Activated naive CD4-positive, alpha-beta T cell treated with anti-CD3 and anti-CD28 coated beads, Interleukin-2, amount 10 ng/mL, durations not matched to agents 7 days and 5 days (primary cell): ENCODE measurements around the gene KRABD2.
"Not testable (repeated sequence)": the region's sequence is repeated elsewhere in the genome, so short reads cannot be mapped to it uniquely, and the experiment has no call there.

ENCODE experiments used
- CTCF ChIA-PET: fragments of 350-600 bp; sonication (Branson Sonifier 250); formaldehyde crosslinking; loops from one replicate; lab custom pipeline; 2021; ENCODE audit warnings: antibody characterized with exemption; lab: Charles Lee
- DNase-seq: peaks from one replicate; pipeline ENCODE4 v3.0.0-alpha.2; 2020
- H3K27ac Mint-ChIP-seq: one replicate; pipeline ENCODE4 v1.8.0; 2021; ENCODE audit warnings: mild to moderate bottlenecking, moderate library complexity, mixed read lengths
- H3K27me3 Mint-ChIP-seq: one replicate; pipeline ENCODE4 v1.8.0; 2021; ENCODE audit warnings: mild to moderate bottlenecking, mixed read lengths
- H3K36me3 Mint-ChIP-seq: one replicate; pipeline ENCODE4 v1.8.0; 2021; ENCODE audit warnings: mixed read lengths
- H3K4me1 Mint-ChIP-seq: one replicate; pipeline ENCODE4 v1.8.0; 2021; ENCODE audit warnings: mixed read lengths
- H3K4me3 Mint-ChIP-seq: one replicate; pipeline ENCODE4 v1.8.0; 2021; ENCODE audit warnings: mild to moderate bottlenecking, moderate library complexity, mixed read lengths
- H3K9me3 Mint-ChIP-seq: one replicate; pipeline ENCODE4 v1.8.0; 2021; ENCODE audit warnings: mixed read lengths

The KRABD2 gene

DNA sequence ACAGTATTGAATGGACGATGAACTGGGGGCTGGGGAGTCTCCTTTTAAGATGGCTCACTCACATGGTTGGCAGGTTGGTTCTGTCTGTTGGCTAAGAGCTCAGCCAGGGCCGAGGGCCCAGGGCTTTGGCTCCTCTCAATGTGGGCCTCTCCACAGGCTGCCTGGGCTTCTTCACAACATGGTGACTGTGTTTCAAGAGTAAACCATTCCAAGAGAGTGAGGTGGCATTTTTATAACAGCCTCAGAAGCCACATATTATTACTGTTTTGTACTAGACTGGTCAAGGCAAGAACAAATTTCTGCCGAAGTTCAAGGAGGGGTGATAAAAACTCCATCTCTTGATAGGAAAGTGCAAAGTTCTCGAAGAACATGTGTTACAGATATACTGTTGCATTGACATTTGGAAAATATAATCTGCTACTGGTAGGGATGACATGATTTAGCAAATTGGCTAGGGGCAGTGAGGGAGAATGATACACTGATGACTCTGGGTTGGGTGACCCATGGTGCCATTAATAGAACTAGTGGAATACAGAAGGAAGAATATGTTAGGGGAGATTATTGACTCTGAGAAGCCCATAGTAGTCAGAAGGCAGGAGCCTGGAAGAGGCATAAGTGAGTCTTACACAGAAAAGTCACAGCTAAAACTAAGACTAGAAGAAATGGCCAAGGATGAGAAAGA, 13.7 kb downstream of the KRABD2 start:
- peaks cover 6% of the 10 kb centered on the region for H3K4me1 Mint-ChIP-seq
- H3K27me3 Mint-ChIP-seq = no peaks in the 10 kb centered on the region
- no peak for DNase-seq
- H3K36me3 Mint-ChIP-seq = no peaks in the 10 kb centered on the region
- CTCF ChIA-PET = no interaction called here
- H3K4me3 Mint-ChIP-seq = no peak overlapping the region
- no peaks in the 10 kb centered on the region for H3K9me3 Mint-ChIP-seq
- no peak overlapping the region for H3K27ac Mint-ChIP-seq

DNA sequence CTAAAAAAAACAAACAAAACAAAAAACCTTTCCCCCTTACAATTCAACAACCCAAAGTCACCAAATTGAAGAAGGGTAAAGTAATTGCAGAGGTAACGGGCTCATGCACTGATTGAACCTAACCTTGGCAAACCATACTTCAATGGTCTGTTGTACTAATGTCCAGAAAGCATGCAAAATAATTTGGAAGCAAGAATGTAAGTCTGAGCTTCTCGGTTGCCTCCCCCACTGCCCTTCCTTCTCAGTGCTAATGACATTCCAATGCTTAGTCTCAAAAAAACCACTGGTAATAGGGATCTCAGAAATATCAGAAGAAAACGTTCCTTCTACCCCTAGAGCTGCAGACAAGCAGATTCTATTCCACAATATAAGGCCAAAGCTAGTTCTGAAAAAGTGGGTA, 15.8 kb downstream of the KRABD2 start:
- peaks cover 6% of the 10 kb centered on the region for H3K4me1 Mint-ChIP-seq
- H3K4me3 Mint-ChIP-seq = no peak overlapping the region
- no peaks in the 10 kb centered on the region for H3K36me3 Mint-ChIP-seq
- no peaks in the 10 kb centered on the region for H3K9me3 Mint-ChIP-seq
- H3K27me3 Mint-ChIP-seq = no peaks in the 10 kb centered on the region
- no peak overlapping the region for H3K27ac Mint-ChIP-seq
- DNase-seq = no peak
- CTCF ChIA-PET = interaction anchor here (0.9 to 1.1 kb wide), 2 partner anchors 31 to 301 kb away, joined by 3 read pairs; no protein-coding TSS in a partner anchor

DNA sequence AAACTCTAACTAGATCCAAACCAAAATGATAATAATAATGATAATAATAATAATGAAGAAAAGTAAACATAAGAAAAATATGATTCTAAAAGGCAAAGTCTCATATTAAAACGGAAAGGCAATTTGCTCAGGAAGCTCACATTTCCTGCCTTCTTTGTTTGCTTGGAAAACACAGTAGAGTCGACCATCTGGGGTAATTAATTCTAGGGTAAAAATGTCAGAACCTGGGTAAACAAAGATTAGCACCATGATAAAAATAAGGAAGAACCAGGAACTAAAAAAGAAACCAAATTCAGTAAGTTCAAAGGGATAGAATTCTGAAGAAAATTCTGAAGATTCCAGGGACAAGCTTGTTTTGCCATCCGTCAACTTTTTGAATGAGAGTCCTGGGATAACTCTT, 16.2 kb downstream of the KRABD2 start:
- H3K9me3 Mint-ChIP-seq = no peaks in the 10 kb centered on the region
- H3K27me3 Mint-ChIP-seq = no peaks in the 10 kb centered on the region
- H3K4me1 Mint-ChIP-seq = peaks cover 6% of the 10 kb centered on the region
- no peak overlapping the region for H3K4me3 Mint-ChIP-seq
- no peak for DNase-seq
- H3K27ac Mint-ChIP-seq = no peak overlapping the region
- H3K36me3 Mint-ChIP-seq = no peaks in the 10 kb centered on the region
- CTCF ChIA-PET = interaction anchor here (0.9 kb wide), 1 partner anchor 30 kb away, joined by 3 read pairs; no protein-coding TSS in a partner anchor

DNA sequence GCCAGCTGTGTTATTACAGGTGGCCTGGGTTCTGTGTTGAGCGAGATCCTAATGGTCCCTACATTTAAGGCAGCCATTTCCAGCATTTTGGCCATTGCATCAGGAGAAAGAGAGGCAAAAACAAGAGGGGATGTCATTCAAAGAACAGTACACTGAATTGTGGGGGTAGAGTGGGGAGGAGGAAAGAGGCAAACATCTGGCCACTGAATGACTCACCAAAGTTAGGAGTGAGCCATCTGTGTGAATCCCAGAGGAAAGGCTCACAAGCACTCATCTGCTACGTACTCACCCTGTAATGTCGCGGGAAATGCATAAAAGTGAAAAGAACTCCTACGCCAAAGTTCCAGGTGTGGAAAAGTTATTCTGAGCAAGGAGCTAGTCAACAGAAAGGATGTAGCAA, 16.7 kb downstream of the KRABD2 start:
- no peak overlapping the region for H3K4me3 Mint-ChIP-seq
- H3K36me3 Mint-ChIP-seq = no peaks in the 10 kb centered on the region
- CTCF ChIA-PET = no interaction called here
- H3K9me3 Mint-ChIP-seq = no peaks in the 10 kb centered on the region
- H3K27ac Mint-ChIP-seq = peak overlapping the region; percentile 3
- H3K4me1 Mint-ChIP-seq = peaks cover 6% of the 10 kb centered on the region
- no peaks in the 10 kb centered on the region for H3K27me3 Mint-ChIP-seq
- no peak for DNase-seq

DNA sequence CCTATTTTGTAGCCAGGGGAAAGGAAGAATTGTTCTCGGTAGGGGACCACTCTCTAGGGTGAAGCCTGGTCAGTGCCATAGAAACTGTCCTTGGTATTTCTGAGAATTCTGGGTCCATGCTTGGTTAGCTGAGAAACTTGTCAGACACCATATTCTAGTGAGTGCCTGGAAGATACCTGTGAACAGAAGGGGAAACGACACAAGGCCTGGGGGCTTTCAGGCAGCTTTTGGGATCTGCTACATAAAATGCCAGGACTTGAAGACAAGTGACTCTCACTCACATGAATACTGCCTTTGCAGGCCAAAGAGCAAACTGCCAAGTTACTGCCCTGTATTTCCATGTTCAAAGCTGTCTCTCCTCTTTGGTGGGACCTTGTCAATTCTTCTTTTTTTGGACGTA, 18.6 kb downstream of the KRABD2 start:
- DNase-seq = no peak
- Mint-ChIP-seq H3K4me3 (no peak overlapping the region), H3K27ac (no peak overlapping the region), H3K4me1 (peaks cover 6% of the 10 kb centered on the region), H3K36me3 (no peaks in the 10 kb centered on the region), H3K27me3 (no peaks in the 10 kb centered on the region), H3K9me3 (no peaks in the 10 kb centered on the region)
- CTCF ChIA-PET = no interaction called here

DNA sequence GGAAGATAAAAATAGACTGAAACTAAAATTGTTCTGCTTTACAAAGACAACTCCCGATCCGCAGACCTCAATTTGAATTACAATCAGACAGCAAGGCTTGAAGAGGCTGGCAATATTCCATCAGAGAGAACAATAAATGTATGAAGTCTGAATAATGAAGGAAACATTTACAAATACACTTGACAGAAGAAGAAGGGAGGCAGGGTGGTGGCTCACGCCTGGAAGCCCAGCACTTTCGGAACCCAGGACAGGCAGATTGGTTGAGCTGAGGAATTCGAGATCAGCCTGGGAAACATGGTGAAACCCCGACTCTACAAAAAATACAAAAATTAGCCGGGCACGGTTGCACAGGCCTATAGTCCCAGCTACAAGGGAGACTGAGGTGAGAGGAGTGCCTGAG, 22.3 kb downstream of the KRABD2 start:
- H3K27me3 Mint-ChIP-seq = peaks cover 4% of the 10 kb centered on the region
- CTCF ChIA-PET = no interaction called here
- no peak overlapping the region for H3K4me3 Mint-ChIP-seq
- no peak overlapping the region for H3K27ac Mint-ChIP-seq
- H3K4me1 Mint-ChIP-seq = no peaks in the 10 kb centered on the region
- H3K9me3 Mint-ChIP-seq = no peaks in the 10 kb centered on the region
- no peaks in the 10 kb centered on the region for H3K36me3 Mint-ChIP-seq
- no peak for DNase-seq

DNA sequence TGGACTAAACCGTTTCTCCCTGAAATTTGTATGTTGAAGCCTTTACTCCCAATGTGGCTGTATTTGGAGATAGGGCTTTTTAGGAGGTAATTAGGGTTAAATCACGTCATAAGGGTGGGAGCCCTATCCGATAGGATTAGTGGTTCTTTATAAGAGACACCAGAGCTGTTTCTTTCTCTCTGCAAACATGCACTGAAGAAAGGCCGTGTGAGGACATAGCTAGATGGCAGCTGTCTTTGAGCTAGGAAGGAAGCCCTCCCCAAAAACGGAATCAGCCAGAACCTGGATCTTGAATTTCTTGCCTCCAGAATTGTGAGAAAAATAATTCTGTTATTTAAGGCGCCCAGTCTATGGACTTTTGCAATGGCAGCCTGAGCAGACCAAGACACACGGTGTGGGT, 22.8 kb downstream of the KRABD2 start:
- H3K27me3 Mint-ChIP-seq = peaks cover 4% of the 10 kb centered on the region
- CTCF ChIA-PET = no interaction called here
- no peaks in the 10 kb centered on the region for H3K36me3 Mint-ChIP-seq
- no peaks in the 10 kb centered on the region for H3K4me1 Mint-ChIP-seq
- H3K4me3 Mint-ChIP-seq = no peak overlapping the region
- no peak for DNase-seq
- H3K27ac Mint-ChIP-seq = no peak overlapping the region
- no peaks in the 10 kb centered on the region for H3K9me3 Mint-ChIP-seq

DNA sequence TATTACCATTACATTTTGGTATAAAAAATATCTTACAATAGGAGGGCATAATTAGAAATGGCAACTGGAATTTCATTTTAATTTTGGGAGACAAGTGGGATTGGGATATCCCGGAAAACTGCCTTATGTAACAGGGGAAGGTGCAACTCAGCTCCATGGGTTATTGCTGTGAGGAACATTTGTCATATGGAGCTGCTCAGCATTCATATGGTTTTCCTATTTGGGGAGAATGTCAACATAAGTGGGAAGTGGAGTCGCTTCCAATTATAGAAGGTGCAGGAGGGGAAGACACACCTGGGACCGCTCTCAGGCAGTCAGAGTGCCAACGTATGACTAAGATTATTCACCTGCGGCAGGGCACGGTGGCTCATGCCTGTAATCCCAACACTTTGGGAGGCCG, 26.2 kb downstream of the KRABD2 start:
- no peaks in the 10 kb centered on the region for H3K9me3 Mint-ChIP-seq
- H3K27ac Mint-ChIP-seq = no peak overlapping the region
- H3K4me3 Mint-ChIP-seq = no peak overlapping the region
- CTCF ChIA-PET = no interaction called here
- H3K4me1 Mint-ChIP-seq = no peaks in the 10 kb centered on the region
- peaks cover 33% of the 10 kb centered on the region for H3K27me3 Mint-ChIP-seq
- H3K36me3 Mint-ChIP-seq = no peaks in the 10 kb centered on the region
- no peak for DNase-seq

DNA sequence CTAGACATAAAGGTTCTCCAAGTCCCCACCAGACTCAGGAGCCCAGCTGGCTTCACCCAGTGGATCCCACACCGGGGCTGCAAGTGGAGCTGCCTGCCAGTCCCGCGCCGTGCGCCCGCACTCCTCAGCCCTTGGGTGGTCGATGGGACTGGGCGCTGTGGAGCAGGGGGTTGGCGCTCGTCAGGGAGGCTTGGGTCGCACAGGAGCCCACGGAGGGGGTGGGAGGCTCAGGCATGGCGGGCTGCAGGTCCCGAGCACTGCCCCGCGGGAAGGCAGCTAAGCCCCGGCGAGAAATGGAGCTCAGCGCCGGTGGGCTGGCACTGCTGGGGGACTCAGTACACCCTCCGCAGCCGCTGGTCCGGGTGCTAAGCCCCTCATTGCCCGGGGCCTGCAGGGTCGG, 29.5 kb downstream of the KRABD2 start:
- DNase-seq, H3K36me3 Mint-ChIP-seq, H3K9me3 Mint-ChIP-seq, H3K4me1 Mint-ChIP-seq, H3K27ac Mint-ChIP-seq, H3K4me3 Mint-ChIP-seq: not testable (repeated sequence)
- peaks cover 40% of the 10 kb centered on the region for H3K27me3 Mint-ChIP-seq
- CTCF ChIA-PET = interaction anchor here (1.4 to 2.3 kb wide), 2 partner anchors 30 to 273 kb away, joined by 3 to 5 read pairs; partner anchors contain the start of gene KRABD2

DNA sequence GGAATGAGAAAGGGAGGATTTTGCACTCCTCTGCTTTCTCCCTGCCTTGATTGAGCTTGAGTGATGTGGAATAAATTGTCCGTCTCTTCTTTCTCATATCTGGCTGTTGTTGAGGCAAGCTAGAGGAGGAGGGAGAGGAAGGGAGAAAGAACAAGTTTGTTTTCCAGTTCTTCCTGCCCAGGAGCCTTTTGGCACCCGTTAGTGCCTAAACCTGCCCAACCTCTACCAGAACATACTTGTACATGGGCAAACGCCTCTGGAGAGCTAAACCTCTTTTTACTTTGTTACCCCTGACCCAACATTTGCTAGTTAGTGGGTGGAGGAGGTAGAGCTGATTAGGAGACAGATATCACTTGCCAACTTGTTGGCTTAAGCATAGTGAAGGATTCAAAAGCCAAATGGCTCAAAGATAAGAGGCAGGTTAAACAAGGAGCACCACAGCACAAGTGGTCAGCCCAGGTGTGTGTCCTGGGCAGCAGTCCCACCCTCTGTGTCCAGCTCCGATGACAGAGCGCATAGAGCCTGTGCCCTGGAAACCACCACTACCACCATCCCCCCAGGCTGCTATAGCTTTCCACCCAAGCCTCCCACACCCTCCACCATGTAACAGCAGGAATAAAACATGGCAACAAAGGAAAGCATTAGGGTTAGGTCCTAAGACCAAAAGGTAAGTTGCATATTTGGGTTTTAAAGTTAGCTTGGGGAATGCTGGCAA, 30.4 kb downstream of the KRABD2 start:
- Mint-ChIP-seq H3K27me3 (peaks cover 40% of the 10 kb centered on the region), H3K9me3 (no peaks in the 10 kb centered on the region), H3K27ac (no peak overlapping the region), H3K36me3 (no peaks in the 10 kb centered on the region), H3K4me3 (no peak overlapping the region), H3K4me1 (no peaks in the 10 kb centered on the region)
- CTCF ChIA-PET = interaction anchor here (1.4 to 2.3 kb wide), 2 partner anchors 31 to 273 kb away, joined by 3 to 5 read pairs; partner anchors contain the start of gene KRABD2
- no peak for DNase-seq

DNA sequence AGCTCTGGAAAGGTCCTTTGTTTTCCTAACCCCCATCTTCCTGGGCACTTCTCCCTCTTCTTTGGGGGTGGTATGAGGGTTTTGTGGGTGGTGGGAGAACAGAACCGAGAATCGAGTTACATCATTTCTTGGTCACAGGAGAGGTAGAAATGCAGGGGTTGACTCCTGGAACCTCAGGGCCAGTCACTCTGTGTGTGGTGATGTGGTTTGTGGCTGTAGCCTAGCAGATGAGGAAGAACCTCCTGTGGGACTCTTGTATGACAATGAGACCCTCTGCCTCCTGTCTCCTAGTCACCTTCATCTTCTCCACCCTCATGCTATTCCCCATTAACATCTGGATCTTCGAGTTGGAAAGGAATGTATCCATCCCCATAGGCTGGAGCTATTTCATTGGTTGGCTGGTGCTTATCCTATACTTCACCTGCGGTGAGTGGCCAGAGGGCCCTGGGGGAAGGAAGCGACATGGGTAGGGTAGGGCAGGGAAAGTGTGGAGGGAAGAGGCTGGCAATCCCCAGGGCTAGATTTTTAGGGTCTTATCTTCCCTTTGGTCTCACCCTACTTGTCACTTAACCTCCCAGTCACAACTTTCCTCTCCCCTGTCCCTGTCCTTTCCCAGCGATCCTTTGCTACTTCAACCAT, 31.3 kb downstream of the KRABD2 start:
- H3K27ac Mint-ChIP-seq = no peak overlapping the region
- no peaks in the 10 kb centered on the region for H3K4me1 Mint-ChIP-seq
- H3K9me3 Mint-ChIP-seq = no peaks in the 10 kb centered on the region
- DNase-seq = no peak
- CTCF ChIA-PET = interaction anchor here (2.3 kb wide), 1 partner anchor 32 kb away, joined by 5 read pairs; the partner anchor contains the start of gene KRABD2
- no peak overlapping the region for H3K4me3 Mint-ChIP-seq
- H3K27me3 Mint-ChIP-seq = peaks cover 41% of the 10 kb centered on the region
- no peaks in the 10 kb centered on the region for H3K36me3 Mint-ChIP-seq

DNA sequence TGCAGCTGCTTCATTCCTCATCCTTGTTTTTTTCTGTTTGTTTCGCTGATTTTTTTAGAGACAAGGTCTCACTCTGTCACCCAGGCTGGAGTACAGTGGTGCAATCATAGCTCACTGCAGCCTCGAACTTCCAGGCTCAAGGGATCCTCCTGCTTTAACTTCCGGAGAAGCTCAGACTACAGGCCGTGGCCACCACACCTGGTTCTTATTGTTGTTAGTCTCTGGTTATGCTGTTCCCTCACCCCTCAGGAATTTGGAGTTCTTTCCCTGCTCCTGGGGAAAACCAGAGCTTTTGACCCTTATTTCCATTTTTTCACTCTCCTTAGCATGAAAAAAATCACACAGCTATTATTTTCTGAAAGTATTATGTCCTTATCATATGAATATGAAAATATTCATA, 35.0 kb downstream of the KRABD2 start:
- no peaks in the 10 kb centered on the region for H3K36me3 Mint-ChIP-seq
- peaks cover 10% of the 10 kb centered on the region for H3K4me1 Mint-ChIP-seq
- no peak for DNase-seq
- CTCF ChIA-PET = interaction anchor here (1.2 kb wide), 1 partner anchor 10 kb away, joined by 4 read pairs; no protein-coding TSS in a partner anchor
- H3K9me3 Mint-ChIP-seq = no peaks in the 10 kb centered on the region
- H3K4me3 Mint-ChIP-seq = no peak overlapping the region
- no peak overlapping the region for H3K27ac Mint-ChIP-seq
- peaks cover 35% of the 10 kb centered on the region for H3K27me3 Mint-ChIP-seq

DNA sequence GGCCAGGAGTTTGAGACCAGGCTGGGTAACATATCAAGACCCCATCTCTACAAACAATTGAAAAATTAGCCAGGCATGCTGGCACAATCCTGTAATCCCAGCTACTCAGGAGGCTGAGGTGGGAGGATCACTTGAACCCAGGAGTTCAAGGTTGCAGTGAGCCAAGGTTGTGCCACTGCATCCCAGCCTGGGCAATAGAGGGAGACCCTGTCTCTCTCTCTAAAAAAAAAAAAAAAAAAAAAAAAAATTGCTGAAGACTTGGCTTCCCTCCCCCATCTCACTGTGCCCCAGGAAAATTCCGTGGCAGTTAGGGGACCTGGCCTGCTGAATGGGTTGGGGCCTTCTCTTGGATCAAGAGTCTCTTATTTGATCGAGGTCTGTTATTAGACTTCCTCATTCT, 37.0 kb downstream of the KRABD2 start, which contains the start of gene ODF4:
ODF4 (plus strand) TSS at position 301 of the 400 bp plus-strand sequence. CDS start 212 bp downstream, outside the sequence.
- Mint-ChIP-seq H3K27ac (no peak within 1 kb of the TSS), H3K9me3 (no peaks in the 10 kb centered on the region), H3K4me1 (peaks cover 10% of the 10 kb centered on the region), H3K4me3 (no peak within 1 kb of the TSS), H3K36me3 (no peaks in the 10 kb centered on the region), H3K27me3 (peaks cover 23% of the 10 kb centered on the region)
- CTCF ChIA-PET = no interaction called here
- no peak for DNase-seq

DNA sequence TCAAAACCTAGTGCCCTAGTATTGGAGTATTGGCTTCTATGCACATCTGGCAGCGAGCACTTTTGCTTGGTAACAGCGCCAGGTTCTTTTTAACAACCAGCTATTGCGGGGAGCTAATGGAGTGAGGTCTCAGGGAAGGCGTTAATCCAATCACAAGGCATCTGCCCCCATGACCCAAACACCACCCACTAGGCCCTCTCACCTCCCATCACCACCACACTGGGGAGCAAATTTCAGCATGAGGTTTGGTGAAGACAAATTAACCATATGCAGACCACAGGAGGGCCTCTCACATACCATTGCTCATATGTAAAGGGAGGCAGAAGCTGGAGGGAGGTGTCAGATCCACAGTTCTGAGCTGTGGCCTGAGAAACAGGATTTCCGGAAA, 37.8 kb downstream of the KRABD2 start:
- CTCF ChIA-PET = interaction anchor here (1.0 kb wide), 1 partner anchor 38 kb away, joined by 4 read pairs; no protein-coding TSS in a partner anchor
- no peak overlapping the region for H3K4me3 Mint-ChIP-seq
- peaks cover 10% of the 10 kb centered on the region for H3K4me1 Mint-ChIP-seq
- H3K27me3 Mint-ChIP-seq = peaks cover 23% of the 10 kb centered on the region
- no peaks in the 10 kb centered on the region for H3K36me3 Mint-ChIP-seq
- no peak overlapping the region for H3K27ac Mint-ChIP-seq
- no peaks in the 10 kb centered on the region for H3K9me3 Mint-ChIP-seq
- no peak for DNase-seq
